ENCODE measurements around the gene TEDC2. TPM values are rescaled to one million over a fixed set of nuclear protein-coding genes. Genes with fewer than 3 reads are reported as not detected.

TEDC2 gene
- total RNA-seq (2021) (48.5 and 51.9 TPM in 2 replicates), Bru-seq, nascent RNA (percentile 57 among the genes with signal in this experiment), BruChase-seq, experiment 1, labeled RNA remaining after a 2-hour chase (percentile 64 among the genes with signal in this experiment), BruChase-seq, experiment 2, labeled RNA remaining after a 6-hour chase (percentile 73 among the genes with signal in this experiment)
- long read RNA-seq, transcript TEDC2-210 (9 exons, 1,911 nt) = minor isoform, 7 of 73 reads
- long read RNA-seq, transcript TEDC2-201 (10 exons, 1,662 nt) = major isoform, 13 of 73 reads
- long read RNA-seq, transcript TEDC2-202 (9 exons, 1,709 nt) = minor isoform, 5 of 73 reads
- long read RNA-seq, partial matches to known transcripts = 16 of 73 reads
- long read RNA-seq, other reads (novel, unspliced or antisense) = 30 of 73 reads

- no peak for TF ChIP-seq EZH2 (IDR thresholded peaks at IDR 0.05; ENCODE audit: borderline replicate concordance, low read depth, low read length, poor library complexity, severe bottlenecking)
- no peak for TF ChIP-seq CTCF (conservative IDR thresholded peaks at IDR 0.05; ENCODE audit: low read depth, low read length)
- H3K36me3 ChIP-seq (ENCODE audit: insufficient read depth, low read length, poor library complexity, severe bottlenecking) = peaks cover 48% of the 10 kb centered on the region
- H3K27me3 ChIP-seq (replicated peaks; ENCODE audit: insufficient read depth, low read depth, low read length, poor library complexity) = no peaks in the 10 kb centered on the region
- intact Hi-C loops (cut with micrococcal nuclease; ENCODE audit: unreplicated experiment) = no loop called here
- POLR2A ChIA-PET (ENCODE audit: low non-redundant PET) = interaction anchor here (0.5 to 0.6 kb wide), 3 partner anchors 67 to 495 kb away, joined by 3 to 17 read pairs (median 4); partner anchors contain the start of genes MLST8 and RPS2
- peaks cover 14% of the 10 kb centered on the region for H3K4me1 ChIP-seq (ENCODE audit: insufficient read depth, low read length, poor library complexity, severe bottlenecking)
- CTCF ChIA-PET = interaction anchor here (1.1 kb wide), 1 partner anchor 42 kb away, joined by 11 read pairs; no protein-coding TSS in a partner anchor
- H3K27ac ChIP-seq (ENCODE audit: low read depth, low read length, poor library complexity, severe bottlenecking) = peak within 1 kb of the TSS; percentile 81
- peak; percentile 99 for DNase-seq (ENCODE audit: low spot score)
- peak within 1 kb of the TSS; percentile 71 for H3K4me3 ChIP-seq (ENCODE audit: low read depth, low read length, poor library complexity, severe bottlenecking)
- BruUV-seq (replicated peaks) = no TSS peak
- H3K9me3 ChIP-seq (ENCODE audit: low read depth, low read length, poor library complexity, severe bottlenecking) = no peaks in the 10 kb centered on the region
Observed at GRCh38 chr16:2459647-2460390, at the start of gene TEDC2. TSS of gene TEDC2 (plus strand) at chr16:2460109. CDS start at chr16:2460145, 36 bp downstream.

DNA sequence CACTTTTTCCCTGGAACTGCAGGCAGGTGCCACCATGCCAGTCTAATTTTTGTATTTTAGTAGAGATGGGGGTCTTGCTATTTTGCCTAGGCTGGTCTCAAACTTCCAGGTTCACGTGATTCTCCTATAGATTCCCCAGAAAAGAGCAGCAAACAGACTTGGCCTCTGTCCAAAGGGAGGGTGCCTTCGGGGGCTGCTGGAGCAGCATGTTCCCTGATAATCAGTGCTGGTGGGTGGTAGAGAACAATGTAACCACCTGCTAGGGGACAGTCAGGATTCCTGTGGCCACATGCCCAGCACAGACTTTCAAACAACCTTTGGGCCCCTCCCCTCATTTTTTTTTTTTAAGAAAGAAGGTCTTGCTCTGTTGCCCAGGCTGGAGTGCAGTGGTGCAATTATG, 44.8 kb upstream of the TEDC2 start:
- ChIA-PET POLR2A (ENCODE audit: low non-redundant PET) (no interaction called here), CTCF (no interaction called here)
- intact Hi-C loops (cut with micrococcal nuclease; ENCODE audit: unreplicated experiment) = no loop called here
- Histone ChIP-seq H3K9me3 (ENCODE audit: low read depth, low read length, poor library complexity, severe bottlenecking) (no peaks in the 10 kb centered on the region), H3K36me3 (ENCODE audit: insufficient read depth, low read length, poor library complexity, severe bottlenecking) (no peaks in the 10 kb centered on the region), H3K4me1 (ENCODE audit: insufficient read depth, low read length, poor library complexity, severe bottlenecking) (no peaks in the 10 kb centered on the region), H3K27ac (ENCODE audit: low read depth, low read length, poor library complexity, severe bottlenecking) (no peak overlapping the region), H3K4me3 (ENCODE audit: low read depth, low read length, poor library complexity, severe bottlenecking) (no peak overlapping the region), H3K27me3 (replicated peaks; ENCODE audit: insufficient read depth, low read depth, low read length, poor library complexity) (no peaks in the 10 kb centered on the region)
- no peak for DNase-seq (ENCODE audit: low spot score)
- TF ChIP-seq EZH2 (IDR thresholded peaks at IDR 0.05; ENCODE audit: borderline replicate concordance, low read depth, low read length, poor library complexity, severe bottlenecking) (no peak), CTCF (conservative IDR thresholded peaks at IDR 0.05; ENCODE audit: low read depth, low read length) (no peak)
- no TSS peak for BruUV-seq (replicated peaks)

DNA sequence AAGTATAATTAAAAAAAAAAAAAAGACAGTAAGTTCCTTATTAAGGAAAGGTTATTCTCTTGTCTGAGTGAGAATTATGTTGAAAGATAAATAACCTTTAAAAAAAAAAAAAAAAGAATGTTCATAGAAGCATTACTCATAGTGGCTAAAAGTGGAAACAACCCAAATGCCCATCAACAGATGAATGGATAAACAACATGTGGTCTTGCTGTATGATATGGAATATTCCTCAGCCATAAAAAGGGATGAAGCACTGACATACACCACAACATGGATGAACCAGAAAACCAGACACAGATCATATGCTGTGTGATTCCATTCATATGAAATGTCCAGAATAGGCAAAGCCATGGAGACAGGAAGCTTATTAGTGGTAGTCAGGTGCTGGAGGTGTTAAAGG, 39.9 kb upstream of the TEDC2 start:
- intact Hi-C loops (cut with micrococcal nuclease; ENCODE audit: unreplicated experiment) = no loop called here
- no TSS peak for BruUV-seq (replicated peaks)

More for the DNA sequence above, 39.9 kb upstream of the TEDC2 start:
- TF ChIP-seq CTCF (conservative IDR thresholded peaks at IDR 0.05; ENCODE audit: low read depth, low read length) (no peak), EZH2 (IDR thresholded peaks at IDR 0.05; ENCODE audit: borderline replicate concordance, low read depth, low read length, poor library complexity, severe bottlenecking) (no peak)
- POLR2A ChIA-PET (ENCODE audit: low non-redundant PET) = no interaction called here
- Histone ChIP-seq H3K27ac (ENCODE audit: low read depth, low read length, poor library complexity, severe bottlenecking) (no peak overlapping the region), H3K27me3 (replicated peaks; ENCODE audit: insufficient read depth, low read depth, low read length, poor library complexity) (no peaks in the 10 kb centered on the region), H3K36me3 (ENCODE audit: insufficient read depth, low read length, poor library complexity, severe bottlenecking) (no peaks in the 10 kb centered on the region), H3K9me3 (ENCODE audit: low read depth, low read length, poor library complexity, severe bottlenecking) (no peaks in the 10 kb centered on the region), H3K4me3 (ENCODE audit: low read depth, low read length, poor library complexity, severe bottlenecking) (no peak overlapping the region), H3K4me1 (ENCODE audit: insufficient read depth, low read length, poor library complexity, severe bottlenecking) (no peaks in the 10 kb centered on the region)
- CTCF ChIA-PET = no interaction called here
- no peak for DNase-seq (ENCODE audit: low spot score)
